HG03460 (cell line): ENCODE results near the gene RAB23.
A peak's percentile ranks its signal among the peaks of the same experiment; 100 is the strongest.
"Not testable (repeated sequence)": the region's sequence is repeated elsewhere in the genome, so short reads cannot be mapped to it uniquely, and the experiment has no call there.

Experiments used
- ATAC-seq: cut with Tn5 transposase; IDR thresholded peaks from one replicate; pipeline ENCODE4 v1.9.1; 2021; ENCODE audit not compliant: unreplicated experiment

The RAB23 gene

DNA sequence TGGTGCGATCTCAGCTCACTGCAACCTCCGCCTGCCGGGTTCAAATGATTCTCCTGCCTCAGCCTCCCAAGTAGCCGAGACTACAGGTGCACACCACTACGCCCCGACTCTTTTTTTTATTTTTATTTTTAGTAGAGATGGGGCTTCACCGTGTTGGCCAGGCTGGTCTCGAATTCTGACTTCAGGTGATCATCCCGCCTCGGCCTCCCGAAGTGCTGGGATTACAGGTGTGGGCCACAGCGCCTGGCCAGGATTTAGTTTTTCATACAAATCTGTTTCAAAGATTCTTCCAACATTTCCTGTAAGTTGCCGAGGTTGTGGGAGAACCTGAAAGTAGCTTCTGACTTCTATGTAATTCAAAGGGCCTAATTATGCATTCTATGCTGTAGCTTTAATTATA is 21.4 kb upstream of the RAB23 start:
- ATAC-seq, result not testable (repeated sequence)

DNA sequence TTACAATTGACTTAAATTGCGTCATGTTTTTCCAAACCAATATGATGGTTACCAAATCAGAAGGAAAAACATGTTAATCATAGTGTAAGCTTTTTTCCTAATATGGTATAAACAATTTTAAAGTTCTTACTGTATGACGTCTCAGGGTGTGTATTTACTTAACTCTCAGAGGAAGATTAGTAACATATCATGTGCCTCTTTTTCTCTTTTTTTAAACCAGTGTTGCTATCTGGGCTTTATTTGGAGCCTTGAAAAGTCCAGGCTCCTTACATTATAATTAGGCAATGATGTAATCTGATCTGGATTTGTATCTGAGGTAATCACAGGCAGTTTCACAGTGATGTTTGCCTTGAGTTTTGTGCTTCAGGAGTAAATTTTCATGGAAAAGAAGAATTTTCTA is 20.4 kb upstream of the RAB23 start:
- ATAC-seq, result no peak

DNA sequence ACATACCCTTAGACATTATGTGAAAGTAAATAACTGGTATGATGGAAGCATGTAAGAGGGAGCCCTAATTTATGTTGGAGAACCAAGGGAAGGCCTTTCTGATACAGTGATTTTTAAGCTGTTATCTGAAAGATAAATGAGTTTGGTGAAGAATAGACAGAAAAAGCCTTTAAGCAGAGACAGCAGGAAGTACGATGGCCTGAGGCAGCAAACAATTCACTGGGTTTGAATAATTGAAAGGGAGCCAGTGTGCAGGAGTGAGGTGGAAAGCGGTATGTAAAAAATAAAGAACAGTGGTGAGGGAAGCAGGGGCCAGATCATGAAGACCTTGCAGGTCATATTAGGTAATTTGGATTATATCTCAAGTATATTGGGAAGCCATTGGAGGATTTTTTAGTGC is 4.1 kb upstream of the RAB23 start:
- ATAC-seq, result no peak

DNA sequence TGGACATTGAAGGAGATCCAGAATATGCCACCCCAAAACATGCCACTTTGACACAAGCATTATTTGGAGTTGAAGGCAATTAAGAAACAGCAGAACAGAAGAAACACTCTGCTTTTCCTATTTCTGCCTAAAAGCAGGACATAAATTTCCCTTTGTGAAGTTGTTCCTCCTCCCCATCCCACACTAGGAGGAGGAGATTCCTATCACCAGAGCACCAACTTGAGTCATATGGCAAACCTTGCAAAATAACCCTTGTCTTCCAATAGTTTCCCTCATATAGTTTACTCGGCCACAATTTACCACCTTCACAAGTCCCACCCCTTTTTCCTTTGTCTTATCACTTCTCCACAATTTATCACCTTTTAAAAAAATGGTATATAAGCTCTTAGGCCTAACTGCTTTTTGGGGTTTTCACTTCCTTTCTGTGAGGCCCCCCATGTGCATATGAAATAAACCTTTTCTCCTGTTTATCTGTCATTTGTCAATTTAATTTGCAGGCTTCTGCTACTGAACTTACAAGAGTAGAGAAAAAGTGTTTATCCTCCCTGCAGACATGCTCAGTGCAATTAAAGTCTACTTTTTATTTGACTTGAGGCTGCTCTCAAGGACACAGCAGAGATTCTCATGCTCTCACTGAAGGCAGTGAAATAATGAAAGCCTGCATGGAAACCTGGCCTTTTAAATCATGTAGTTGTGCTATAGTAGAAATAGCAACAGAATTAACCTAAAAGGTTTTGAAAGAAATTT is 2.8 kb upstream of the RAB23 start:
- no peak for ATAC-seq

DNA sequence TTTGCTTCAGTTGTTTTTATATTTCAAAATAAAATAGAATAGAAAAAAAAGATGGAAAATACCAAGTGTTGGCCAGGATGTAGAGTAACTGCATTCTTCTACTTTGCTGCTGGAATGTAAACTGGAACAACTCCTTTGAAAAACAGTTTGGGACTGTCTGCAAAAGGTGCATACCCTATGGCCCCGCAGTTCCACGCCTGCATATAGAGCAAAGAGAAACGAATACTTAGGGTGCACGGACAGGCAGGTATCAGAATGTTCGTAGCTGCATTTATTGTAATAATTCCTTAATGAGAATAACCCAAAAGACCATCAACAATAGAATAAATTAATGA is 603 bp upstream of the RAB23 start:
- no peak for ATAC-seq

DNA sequence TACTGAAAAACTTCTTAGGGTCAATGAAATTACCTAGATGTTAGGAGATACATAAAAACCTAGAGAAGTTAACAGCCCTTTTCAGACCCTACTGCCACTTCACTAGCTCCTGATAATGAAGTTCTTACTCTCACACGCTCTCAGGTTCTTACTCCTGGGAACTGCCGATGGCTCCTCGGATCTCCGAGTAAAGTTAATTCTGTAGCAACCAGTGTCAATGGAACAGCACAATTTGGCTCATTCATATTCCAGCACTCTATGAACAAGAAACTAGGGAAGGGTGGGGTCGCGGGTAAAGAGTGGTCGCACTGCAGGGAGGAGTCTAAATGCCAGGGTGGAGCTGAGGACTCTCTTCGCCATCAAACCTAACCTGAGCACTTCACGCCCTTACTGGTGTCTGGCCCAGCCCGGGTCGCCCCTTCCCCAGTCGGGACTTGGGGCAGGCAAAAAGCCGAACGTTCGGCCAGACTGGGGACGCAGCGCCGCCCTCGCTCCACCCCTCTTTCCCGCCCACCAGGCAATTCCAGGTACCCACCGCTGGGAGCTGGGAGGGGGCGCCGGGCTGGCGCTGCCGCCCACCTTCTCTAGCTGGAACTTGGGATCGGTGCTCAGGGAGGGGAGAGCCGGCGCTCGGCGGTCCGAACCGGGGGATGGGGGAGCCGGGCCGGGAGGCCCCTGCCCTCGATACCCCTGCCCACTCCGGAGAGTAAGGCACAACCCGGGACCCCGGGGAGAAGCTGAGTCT is 744 bp downstream of the RAB23 start:
- peak; percentile 52 for ATAC-seq

DNA sequence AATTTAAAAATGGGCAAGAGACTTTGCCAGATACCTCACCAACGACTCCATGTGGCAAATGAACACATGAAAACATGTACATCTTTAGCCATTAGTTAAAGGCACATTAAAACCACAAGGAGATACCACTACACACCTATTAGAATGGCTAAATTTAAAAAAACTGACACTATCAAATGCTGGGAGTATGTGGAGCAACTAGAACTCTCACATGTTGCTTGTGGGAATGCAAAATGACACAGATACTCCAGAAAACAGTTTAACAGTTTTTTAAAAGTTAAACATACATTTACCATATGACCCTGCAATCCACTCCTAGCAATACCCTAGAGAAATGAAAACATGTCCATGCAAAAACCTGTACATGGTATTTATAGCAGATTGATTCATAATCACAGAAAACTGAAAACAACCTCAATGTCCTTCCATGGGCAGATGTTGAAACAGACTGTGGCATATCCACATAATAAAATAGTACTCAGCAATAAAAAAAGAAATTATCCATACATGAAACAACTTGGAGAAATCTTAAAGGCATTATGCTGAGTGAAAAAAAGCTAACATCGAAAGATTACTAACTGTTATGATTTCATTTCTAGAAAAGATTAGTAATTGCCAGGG is 1.9 kb downstream of the RAB23 start:
- ATAC-seq, result no peak

DNA sequence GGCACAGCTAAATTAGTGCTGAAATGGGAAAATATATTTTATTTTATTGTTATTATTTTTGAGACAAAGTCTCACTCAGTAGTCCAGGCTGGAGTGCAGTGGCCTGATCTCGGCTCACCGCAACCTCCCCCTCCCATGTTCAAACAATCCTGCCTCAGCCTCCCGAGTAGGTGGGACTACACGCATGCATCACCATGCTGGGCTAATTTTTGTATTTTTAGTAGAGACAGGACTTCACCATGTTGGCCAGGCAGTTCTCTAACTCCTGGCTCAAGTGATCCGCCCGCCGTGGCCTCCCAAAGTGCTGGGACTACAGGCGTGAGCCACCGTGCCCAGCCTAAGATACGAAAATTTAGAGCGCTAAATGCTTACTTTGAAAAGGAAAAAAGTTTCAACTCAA is 4.8 kb downstream of the RAB23 start:
- ATAC-seq, result no peak

DNA sequence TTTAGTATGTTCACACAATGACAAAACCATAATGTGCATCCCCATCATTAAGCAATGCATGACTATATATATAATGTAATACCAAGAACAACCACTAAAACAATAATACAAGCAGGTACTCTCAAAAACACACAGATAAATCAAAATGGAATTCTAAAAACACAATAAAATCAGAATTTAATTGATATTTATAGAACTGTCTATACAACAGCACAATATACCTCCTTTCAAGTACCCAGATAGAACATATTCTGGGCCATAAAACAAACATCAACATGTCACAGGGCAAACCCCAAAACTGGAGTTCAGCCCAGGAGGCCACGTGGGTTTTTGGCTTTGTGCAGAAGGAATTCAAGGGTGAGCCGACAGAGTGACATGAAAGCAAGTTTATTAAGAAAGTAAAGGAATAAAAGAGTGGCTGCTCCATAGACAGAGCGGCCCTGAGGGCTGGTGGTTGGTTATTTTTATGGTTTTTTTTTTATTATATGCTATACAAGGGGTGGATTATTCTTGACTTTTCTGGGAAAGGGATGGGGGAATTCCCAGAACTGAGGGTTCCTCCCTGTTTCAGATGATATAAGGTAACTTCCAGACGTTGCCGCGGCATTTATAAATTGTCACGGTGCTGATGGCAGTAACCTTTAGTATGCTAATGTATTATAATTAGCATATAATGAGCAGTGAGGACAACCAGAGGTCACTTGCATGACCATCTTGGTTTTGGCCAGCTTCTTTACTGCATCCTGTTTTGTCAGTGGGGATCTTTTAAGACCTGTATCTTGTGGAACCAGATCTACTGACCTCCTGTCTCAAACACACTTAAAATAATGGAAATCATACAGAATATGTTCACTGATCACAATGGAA is 5.6 kb downstream of the RAB23 start:
- ATAC-seq, result no peak

DNA sequence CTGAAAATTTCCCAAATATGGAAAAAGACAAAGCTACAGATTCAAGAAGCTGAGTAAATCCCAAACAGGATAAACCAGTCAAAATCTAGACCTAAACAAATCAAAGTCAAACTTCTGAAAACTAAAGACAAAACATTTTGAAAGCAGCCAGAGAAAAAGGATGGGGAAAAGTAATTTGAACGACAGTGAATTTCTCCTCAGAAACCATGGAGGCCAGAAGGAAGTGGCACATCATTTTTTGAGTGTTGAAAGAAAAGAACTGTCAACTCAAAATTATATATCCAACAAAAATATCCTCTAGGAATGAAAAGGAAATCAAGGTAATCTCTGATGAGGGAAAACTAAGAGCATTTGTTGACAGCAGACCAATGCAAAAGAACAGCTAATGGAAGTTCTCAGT is 6.8 kb downstream of the RAB23 start:
- no peak for ATAC-seq

DNA sequence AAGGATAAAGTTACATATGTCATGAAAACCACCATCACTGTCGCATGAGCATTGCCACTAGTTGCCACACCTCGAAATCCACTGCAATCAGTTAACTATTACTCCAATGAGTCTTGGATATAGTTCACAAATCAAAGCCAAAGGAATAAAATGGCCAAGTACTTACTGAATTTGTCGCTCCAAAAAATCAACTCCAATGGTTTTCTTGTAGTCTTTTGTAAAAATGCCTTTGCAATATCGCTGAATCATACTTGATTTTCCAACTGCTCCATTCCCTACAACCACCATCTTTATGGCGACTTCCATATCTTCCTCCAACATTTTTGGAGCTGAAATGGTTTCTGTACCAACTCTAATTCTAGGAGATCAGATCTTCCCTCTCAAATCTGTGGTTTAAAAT is 12.0 kb downstream of the RAB23 start:
- no peak for ATAC-seq

DNA sequence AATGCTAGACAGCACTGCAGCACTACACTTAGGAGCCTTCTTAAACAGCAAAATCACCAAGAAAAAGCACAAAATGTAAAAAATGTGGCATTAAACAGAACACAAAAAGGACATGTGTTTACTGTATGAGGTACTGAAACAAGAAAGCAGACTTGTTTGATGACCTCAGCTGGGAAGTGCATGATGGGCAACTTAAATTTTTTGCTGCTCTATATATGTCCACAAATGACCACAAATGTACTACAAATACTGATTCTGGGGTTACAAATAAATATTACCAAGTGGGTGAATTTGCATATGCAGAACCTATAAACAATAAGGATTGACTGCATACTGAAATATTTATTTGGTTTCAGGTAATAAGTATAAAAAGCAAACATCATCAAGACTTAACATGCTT is 13.1 kb downstream of the RAB23 start:
- ATAC-seq, result no peak

DNA sequence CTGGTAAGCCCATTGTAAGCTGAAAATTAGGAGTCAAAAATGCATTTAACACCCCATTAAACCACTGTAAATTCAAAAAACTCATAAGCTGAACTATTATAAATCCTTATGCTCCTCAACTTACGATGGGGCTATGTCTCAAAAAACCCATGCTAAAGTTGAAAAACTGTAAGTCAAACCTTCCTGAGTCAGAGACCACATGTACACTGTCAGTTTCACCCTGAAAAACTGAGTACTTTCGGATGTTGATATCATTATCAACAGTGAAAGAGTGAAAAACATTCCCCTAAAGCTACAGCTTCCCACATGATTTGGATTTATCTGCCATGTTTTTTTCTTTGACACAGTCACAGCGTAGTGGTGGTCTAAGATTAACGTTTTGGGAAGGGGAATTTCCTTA is 14.2 kb downstream of the RAB23 start:
- ATAC-seq, result no peak

DNA sequence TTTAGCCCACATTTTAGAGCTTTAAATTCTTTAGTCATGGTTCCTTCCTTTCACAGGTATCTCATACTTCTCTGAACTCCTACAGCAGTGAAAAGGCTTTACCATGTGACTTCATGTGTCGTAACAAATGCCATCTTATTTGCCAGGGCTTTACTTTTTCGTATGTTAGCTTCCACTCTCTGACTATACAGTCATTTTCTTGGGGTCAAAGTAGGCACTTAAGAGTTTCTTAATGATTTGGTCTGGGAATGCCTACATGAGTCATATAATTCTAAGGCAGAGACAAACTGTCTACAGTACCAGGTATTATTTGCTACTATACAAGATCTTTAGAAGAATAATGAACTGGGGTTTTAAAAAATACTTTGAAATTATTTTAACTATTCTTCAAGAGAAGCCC is 15.0 kb downstream of the RAB23 start:
- ATAC-seq, result no peak

DNA sequence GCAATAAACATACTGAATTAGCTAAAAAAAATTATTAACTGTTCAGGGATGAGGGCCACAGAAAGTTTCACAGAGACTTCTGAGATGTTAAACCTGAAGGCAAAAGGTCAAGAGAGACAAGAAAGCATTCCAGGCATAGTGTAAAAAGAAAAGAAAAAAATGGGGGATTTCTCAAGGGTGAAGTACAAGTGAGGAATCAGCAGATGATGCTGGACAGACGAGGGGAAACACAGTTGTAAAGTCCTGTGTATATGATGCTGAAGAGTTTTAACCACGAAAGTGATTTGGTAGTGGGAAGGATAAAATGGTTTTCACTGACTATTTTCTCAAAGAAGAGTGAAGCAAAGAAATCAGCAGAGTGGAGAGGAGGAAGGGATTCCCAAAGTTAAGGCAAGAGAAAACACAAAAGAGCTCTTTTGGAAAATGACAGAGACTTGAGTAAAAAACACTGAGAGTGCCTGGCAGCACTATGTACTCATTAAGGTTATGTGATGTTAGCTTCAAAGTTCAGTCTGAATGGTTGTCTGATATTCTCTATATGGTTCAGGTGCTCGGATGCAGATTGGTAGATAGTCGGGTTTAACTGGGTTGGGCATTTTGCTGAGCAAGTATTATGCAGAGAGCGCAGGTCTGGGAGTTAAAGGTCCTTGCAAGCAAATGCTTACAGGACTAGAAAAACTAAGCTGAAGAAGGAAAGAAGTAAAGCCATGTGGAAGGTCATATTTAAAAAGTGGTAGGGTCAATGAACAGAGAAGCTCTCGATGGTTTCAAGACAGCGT is 16.4 kb downstream of the RAB23 start:
- no peak for ATAC-seq

DNA sequence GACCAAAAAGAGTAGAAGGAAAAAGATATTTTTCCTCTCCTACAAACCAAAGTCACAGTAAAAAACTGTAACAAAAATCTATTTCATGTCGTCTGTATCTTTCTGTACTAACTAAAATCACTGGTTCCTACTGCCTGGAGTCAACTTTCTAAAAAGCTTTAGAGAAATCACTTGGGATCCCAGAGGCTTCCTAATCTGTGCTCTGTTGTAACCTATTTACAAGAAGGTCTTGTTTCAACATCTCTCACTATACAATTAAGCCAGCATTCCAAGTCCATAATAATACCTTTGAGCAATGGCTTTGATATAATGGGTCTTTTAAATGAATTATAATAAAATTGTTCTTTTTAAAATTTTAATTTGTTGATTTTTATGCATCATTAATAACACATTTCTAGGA is 20.4 kb downstream of the RAB23 start:
- ATAC-seq, result no peak

DNA sequence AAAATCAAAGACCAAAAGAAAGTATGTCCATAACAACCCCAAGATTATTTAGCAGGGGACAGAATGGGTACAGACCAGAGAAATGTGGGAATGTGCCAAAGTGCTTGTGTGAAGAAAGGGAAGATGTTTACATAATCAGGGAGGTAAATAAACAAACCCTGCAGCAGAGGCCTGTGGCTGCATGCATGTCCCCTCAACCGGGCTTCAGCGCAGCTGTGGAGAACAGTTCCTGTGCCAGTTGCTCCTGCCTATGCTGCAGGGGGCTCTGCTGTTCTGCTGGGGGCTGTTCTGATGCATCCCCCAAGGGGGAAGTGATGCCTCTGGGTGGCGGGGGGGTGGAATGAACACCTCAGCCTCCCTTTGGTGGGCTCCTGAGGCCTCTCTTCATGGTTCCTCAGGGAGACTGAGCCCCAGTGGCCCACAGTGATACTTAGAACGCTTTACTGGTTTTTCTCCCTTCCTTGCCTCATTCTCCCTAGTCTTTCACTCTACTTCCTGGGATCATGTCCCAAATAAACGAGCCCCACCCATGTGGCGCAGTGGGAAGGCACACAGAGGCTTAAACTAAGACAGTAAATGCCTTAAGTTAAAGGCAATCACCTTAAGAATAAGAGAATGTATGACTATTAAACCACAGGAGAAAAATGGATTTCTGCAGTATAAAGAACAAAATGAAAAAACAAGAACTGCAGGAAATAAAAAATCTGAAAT is 23.0 kb downstream of the RAB23 start:
- ATAC-seq, result no peak

DNA sequence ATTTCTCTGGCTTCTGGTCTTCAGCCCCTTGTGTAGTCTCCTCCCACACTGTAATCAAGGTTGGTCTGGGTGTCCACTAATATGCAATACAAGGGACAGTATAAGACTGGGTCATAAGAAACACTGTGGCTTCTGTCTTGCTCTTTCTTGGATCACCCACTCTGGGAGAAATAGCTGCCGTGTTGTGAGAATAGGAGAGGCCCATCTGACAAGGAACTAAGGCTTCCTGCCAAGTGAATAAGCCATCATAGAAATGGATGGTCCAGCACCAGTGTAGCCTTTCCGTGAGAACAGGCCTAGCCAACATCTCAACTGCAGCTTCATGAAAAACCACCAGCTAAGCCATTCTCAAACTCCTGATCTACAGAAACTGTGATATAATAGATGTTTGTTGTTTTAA is 26.6 kb downstream of the RAB23 start:
- no peak for ATAC-seq

DNA sequence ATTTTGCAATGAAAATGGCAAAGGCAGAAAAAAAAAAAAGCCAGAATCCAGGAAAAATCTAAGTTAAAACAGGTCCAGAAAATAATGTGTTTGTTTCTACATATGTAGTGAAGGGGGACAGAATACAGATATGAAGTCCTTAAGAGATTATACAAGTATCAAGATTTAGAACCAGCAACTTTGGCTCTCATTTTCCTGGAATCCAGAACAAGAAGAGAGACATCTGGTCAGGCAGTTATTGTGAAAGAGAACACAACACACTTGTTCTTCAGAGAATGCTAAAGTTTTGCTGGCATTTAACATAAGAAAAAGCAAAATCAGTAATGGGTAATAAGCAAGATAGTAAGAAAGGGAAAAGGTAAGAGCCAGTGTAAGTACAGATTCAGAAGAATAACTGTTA is 28.9 kb downstream of the RAB23 start:
- ATAC-seq, result no peak

DNA sequence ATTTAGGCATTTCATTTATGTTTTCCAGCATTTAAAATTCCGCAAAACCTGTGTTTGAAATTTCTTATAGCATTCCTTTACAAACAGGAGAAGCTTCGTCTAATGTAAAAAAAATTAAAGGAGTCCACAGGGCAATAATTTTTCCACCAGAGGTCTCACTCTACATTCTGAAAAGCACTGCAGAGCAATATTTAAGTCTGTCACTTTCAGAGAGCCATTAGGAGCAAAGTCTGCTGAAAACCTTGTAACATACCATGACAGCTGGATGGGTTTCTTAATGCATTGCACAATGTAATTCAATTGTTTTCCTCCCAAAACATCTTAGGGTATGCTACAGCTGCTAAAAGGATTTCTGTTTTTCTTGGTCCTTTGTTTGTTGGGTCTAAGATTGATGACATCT is 32.0 kb downstream of the RAB23 start:
- ATAC-seq, result no peak
